Esophagus squamous epithelium (tissue), 4 donors: ENCODE measurements around the gene SEC24D.

Experiments
- CTCF ChIP-seq, 6 experiments: fragments of 450-650 bp in 4 of 6; fragments of 200-600 bp in 2 of 6; sonication (generic) in 2 of 6; IDR thresholded peaks; one replicate each; pipeline ENCODE4 v1.5.1; 2016 to 2019; ENCODE audit warnings: antibody characterized with exemption in 6 of 6, mild to moderate bottlenecking in 4 of 6, moderate library complexity in 4 of 6
- POLR2A ChIP-seq, 4 donors: fragments of 450-650 bp; IDR thresholded peaks; one replicate each; pipeline ENCODE4 v1.6.1; 2017; ENCODE audit warnings: antibody characterized with exemption in 4 of 4, mild to moderate bottlenecking in 4 of 4, moderate library complexity in 3 of 4

GRCh38 chr4:118866442-118866841 lies 30.5 kb upstream of the SEC24D start:
- no peak for TF ChIP-seq CTCF (IDR thresholded peaks at IDR 0.05)
- TF ChIP-seq POLR2A (IDR thresholded peaks at IDR 0.05): no peak
